GM18508 (cell line): ENCODE data around the gene CALU.

Experiments
- ATAC-seq: cut with Tn5 transposase; IDR thresholded peaks from one replicate; pipeline ENCODE4 v1.9.1; 2021; ENCODE audit warnings: moderate number of reproducible peaks; ENCODE audit not compliant: insufficient read depth, unreplicated experiment

Gene CALU

DNA sequence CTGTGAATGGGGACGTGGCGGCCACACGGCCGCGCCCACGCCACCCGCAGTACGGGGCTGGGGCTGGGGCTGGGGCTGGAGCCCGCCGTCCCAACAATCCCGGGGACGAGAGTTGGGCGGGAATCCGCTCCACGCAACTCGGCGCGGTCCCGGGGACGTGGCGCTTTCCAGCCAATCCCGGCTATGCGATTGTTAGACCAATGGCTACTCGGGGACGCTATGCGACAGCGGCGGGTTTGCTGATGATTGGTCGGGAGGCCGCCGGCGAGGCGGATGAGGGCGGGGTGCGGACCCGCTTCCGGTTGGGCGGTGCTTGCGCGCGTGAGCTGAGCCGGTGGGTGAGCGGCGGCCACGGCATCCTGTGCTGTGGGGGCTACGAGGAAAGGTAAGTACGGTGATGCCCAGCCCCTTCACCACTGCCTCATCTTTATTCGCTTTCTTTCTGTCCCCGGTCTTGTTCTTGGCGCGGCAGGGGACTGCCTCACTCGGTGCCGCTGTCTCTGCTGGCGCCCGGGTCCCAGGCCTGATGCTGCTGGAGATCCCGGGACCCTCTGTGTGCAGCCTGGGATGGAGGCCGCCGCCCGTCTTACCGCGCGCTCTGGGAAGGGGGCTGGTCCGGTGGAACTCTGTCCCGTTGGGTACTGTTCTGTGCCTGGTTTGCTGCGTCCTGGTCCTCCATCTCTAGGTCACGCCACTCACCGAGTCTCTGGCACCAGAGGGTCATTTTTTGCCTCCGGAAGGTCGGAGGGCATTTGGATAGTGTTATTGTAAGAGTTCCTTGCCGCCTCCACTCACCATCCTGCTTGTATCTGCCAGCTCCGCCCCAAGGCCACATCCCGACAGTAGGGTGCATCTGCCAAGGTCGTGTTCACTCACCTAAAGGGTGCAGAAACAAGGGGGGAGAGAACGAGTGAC is at the start of gene CALU:
Gene CALU (plus strand): TSS at position 312 of the 915 bp plus-strand sequence. CDS start 9,225 bp downstream, outside the sequence.
- peak; percentile 90 for ATAC-seq

DNA sequence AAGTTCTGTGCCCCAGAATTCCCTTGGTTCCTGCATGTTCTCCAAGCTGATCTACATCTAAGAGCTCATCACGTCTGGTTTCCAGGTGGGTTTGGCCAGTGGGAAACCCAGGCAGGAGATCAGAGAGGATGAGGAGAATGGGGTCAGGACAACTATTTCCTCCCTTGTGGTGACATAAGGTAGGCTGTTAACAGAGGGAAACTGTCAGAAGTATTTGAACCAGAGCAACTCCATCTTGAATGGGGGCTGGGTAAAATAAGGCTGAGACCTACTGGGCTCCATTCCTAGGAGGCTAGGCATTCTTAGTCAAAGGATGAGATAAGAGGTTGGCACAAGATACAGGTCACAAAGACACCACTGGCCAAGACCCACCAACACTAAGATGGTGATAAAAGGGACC is 47.9 kb upstream of the CALU start:
- no peak for ATAC-seq

DNA sequence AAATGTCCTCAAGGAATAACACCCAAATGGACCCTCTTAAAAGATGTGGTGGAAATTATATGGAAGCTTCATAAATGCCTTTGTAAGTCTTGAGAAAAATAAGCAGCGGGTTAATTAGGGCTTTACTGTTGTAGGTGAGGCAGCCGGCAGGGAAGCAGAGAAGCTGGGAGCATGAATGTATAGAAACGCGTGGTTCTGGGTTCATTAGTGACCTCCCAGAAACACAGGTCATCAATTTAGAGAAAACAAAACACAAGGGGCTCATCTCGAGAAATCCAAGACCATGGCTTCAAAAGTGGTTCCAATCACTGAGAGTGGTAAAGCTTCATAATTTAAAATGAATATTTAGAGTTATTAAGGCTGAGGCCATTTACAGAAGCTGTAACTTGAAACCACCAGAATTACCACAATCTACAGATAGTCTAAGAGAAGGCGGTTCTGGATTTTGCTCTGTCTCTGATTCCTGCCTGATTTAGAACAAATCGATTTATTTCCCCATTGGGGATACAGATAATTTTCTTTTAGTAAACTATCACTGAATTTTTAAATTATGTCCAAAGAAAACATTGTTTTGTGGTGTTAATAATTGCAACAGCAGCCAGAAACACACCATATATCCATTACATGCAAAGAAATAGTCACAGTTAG is 46.4 kb upstream of the CALU start:
- no peak for ATAC-seq

DNA sequence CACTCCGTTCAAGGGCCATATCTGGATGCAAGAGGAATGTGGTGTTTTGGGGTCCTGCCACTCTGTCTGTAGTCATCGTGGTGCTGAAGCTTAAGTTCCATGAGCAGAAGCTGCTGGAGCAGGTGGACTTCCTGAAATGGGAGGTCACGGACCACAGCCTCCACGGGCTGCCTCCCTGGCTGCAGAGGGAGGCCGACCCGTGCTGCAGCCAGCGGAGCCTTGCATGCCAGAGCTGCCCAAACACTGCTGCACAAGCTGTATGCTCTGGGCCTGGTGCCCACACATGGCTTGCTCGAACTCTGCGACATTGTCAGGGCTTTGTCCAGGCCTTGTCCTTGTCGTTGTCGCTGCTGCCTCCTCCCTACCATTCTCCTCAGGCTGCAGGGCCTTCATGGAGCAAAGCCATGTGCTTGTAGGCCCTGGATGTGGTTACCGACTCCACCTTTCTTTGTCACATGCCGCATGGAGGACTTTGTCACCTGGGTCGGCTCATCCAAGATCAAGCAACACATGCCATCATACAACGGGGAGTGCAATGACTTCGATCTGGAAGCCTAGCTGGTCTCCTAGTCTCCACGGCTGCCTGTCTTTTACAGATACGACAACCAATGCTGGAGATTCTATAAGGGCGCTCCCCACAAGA is 45.7 kb upstream of the CALU start:
- ATAC-seq = no peak

DNA sequence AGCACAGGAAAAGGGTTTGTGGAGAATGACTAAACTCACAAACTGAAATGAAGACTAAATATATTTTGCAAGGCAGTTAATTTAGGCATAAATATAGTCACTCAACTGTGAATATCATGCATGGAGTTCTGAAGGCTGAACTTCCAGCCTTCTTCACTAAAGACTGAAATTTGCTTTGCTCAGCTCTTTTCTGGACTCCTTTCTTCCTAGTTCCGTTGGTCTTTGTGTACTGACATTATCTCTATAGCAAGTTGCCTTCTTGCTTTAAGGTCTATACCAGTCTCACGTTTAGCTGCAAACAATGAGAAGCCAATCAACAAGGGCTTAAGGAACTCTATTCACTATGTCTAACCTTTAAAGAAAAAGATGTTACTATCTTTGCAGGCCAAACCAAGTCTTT is 44.4 kb upstream of the CALU start:
- no peak for ATAC-seq

DNA sequence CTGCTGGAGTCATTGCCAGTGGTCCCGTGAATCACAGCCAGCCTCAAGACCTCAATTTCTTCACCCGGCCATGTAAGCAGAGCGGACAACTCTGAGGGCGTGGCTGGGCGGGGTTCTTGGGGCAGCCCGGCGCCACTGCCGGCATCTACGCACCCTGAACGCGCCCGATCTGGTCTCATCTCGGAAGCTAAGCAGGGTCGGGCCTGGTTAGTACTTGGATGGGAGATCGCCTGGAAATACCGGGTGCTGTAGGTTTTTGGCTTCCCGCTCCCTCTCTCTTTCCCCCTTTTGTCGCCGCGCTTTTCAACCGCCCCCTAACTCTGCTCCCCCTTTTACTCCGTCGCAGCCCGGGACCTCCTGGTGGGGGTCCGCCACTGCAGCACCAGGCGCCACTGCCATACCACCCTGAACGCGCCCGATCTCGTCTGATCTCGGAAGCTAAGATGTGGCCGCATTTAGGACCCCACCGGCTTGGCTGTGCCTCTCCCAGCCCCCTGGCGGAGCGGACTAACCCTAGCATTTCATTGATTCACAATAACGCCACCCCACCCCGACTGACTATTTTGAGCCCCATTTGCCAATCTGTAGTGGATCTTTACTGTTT is 41.8 kb upstream of the CALU start:
- no peak for ATAC-seq

DNA sequence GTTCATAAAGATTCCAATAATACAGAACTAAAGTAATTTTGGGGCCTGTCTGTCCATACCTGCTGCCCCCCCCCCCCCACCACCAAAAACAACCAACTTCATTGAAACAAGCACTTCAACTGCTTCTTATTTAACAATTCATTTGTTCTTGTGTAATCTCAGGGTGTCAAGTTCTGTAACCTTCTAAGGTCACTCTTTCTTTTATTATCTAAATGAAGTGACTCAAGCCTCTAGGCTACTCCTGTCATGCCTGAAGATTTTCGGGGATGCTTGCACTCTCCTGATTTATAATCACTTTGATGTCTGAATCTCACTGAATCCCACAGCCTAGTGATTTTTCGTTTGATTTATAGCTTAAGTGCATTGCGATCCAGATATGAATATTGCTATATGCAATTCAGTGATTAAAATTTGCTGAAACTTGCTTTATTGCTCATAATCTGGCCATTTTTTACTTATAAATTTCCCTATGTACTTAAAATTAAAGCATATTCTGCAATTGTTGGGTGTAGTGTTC is 39.9 kb upstream of the CALU start:
- ATAC-seq = no peak

DNA sequence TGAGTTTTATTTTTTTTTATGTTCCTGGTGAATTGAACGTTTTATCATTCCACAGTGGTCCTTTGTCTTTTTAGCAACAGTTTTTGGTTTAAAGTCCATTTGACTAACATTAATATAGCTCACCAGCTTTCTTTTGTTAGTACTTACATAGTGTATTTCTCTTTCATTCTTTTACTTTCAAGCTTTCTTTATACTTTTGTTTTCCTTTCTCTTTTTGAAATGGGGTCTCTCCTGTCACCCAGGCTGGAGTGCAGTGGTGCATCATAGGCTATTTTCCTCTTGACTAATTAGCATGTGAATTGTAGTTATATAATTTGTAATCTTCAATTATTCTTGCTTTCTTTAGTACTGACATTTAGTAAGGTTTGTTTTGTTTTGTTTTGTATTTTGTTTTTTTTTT is 39.3 kb upstream of the CALU start:
- ATAC-seq = no peak

DNA sequence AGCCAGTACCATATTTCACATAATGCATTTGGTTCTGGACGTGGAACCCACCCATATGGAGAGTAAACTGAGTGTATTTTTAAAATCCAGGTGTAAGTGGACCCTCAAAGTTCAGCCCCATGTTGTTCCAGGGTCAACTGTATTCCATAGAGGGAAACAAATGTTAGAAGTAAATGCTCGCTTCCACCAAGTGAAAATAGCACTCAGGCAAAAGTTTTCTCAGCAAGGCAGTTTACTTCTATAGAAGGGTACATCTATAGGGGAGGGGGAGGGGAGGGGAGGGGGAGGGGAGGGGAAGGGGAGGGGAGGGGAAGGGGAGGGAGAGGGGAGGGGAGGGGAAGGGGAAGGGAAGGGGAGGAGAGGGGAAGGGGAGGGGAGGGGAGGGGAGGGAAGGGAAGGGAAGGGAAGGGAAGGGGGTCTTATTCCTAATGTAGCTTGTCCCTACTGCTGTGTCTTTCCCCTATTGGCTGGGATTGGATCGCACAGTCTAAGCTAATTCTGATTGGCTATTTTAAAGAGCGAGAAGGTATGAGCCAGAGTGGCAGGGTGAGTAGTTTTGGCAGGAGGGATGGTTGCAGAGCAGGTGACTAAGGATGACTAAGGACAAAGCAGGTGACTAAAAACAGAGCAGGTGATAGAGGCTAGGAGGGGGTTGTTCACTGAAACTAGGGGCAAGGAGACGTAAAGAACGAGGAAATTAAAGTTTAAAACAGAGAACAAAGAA is 37.9 kb upstream of the CALU start:
- ATAC-seq = no peak

DNA sequence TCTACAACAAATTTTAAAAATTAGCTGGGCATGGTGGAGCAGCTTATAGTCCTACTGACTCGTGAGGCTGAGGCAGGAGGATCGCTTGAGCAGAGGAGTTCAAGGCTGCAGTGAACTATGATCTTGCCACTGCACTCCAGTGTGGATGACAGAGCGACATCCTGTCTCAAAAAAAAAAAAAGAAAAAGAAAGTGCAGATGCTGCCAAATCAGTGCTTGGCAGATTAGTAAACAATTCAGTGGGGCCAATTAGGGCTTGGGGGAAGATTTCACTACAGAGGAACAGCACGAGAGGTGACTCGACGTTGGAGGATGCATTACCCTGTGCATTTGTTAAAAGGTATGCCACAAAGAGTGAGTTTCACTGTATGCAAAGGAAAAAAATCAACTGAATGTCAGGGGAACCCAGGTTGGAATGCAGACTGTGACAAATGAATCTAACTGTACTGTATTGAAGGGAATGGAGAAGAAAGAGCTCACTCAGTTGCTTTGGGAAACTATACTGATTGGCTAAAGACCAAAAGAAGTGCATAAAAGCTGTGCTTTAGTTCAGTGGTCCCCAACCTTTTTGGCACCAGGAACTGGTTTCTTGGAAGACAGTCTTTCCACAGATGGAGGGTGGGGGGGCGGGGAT is 35.4 kb upstream of the CALU start:
- ATAC-seq = no peak

DNA sequence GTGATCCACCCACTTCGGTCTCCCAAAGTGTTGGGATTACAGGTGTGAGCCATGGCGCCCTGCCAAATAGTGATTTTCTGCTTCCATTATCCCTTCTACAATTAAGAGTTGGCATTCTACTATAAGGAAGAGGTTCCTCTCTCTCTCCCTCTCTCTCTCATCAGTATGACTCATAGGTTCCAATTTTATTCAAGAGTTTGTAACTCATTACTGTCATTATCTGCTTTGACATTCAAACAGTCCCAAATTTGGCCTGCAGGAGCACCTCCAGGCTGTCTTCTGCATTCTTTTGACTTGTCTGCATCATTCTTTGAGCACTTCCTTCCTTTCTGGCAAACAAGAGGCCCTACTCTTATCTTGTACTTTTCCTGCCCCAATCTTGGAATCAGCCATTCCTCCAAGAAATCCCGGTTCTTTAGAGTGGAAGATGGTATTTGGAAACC is 33.2 kb upstream of the CALU start:
- ATAC-seq = no peak

DNA sequence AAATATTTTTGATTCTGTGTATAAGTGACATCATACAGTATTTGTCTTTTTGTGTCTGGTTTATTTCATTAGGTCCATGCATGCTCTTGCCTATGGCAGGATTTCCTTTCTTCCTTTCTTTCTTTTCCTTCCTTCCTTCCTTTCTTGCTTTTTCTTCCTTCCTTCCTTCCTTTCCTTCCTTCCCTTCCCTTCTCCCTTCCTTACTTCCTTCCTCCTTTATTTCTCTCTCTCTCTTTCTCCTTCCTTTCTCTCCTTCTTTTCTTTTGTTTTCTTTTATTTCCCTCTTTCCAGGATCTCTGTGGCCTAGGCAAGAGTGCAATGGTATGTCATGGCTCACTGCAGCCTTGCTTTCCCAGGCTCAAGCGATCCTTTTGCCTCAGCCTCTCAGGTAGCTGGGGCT is 31.4 kb upstream of the CALU start:
- no peak for ATAC-seq

DNA sequence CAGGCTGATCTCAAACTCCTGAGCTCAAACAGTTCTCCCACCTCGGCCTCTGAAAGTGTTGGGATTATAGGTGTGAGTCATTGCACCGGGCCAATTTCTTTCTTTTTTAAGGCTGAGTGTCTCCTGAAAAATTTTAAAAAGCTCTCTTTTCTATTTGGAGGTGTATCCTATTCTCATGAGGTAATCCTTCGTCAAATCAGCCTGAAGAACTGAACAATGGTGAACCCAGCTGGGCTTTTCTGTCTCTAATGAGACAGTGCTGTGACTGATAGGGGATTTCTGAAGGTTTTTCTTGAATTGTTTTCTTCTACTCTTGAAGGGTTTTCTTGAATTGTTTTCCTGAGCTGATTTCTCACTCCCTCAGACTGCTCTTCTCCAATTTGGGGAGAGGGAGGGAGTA is 30.9 kb upstream of the CALU start:
- no peak for ATAC-seq

DNA sequence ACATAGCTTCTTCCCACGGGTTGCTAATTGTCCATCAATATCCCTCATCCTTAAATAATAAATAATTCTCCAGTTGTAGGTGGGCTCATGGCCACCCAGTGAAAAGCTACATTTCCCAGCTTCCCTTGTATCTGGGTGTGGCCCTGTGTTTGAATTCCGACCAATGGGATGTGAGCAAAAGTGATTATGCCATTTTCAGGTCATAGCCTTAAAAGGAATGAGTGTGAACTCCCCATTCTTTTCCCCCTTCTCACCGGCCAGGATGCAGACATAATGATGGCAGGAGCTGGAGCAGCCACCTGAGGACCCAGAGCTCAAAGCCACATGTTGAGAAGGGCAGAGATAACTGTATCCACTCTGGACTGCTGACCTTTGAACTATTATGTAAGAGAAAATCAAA is 30.3 kb upstream of the CALU start:
- no peak for ATAC-seq

DNA sequence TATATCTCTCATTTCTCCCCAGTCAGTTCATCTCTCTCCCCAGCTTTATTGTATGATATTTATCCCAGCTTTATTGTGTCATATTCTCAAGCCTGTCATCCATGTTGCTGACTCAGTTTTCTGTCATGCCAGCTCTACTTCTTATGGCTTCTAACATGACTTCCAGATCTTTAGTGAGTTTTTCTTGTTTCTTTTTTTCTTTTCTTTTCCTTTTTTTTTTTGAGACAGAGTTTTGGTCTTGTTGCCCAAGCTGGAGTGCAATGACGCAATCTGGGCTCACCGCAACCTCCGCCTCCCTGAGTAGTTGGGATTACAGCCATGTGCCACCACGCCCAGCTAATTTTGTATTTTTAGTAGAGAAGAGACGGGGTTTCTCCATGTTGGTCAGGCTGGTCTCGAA is 28.7 kb upstream of the CALU start:
- ATAC-seq = no peak

DNA sequence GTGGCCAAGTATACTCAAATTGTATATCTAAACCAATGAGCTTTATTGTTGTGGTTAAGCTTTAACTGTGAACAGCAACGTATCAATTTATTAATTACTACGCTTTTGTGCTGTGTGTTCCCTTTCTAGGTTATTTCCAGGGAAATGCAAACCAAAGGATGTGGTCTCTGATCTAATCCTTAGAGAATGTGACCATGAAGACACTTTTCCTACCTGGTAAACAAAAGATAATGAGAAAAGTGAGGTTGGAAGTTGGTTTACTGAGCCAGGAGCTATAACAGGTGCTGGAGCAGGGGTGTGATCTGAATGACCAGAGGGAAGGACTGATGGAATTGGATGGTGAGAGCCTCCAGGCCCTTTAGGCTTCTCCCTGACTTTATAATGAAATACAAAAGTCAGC is 25.4 kb upstream of the CALU start:
- no peak for ATAC-seq

DNA sequence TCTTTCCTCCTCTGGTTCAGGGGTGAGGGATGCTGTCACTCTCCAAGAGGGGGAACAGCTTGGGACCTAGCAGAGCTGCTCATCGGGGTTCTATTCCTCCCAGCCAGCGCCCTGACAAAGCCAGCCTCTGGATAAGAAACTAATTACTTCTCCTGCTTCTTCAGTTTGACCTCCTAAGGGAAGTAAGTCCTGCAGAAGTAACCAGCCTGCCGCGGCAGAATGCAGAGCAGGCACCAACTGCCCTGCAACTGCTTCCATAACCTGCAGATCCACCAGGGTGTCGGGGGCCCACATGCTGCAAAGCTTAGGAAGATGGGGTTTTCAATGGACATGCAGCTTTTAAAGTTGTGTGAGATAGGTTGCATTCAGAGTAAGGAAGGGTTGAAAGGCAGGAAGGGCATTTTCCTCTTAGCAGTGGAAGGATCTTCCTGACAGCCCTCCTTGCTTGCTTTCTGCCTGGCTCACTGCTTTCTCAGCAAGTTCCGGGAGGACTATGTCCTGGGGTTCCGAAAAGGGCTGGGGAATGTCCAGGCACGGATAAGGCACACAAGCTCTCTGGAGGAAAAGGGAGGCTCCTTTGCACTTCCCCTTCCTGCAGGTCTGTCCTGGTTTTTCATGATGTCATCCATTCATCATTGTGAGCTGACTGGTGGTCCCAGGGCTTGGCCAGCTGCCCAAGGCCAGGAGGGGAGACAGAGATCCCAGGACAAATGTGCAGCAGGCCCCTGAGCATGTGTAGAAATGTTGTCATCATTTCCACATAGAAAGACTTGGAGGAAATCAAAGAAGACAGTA is 24.3 kb upstream of the CALU start:
- no peak for ATAC-seq

DNA sequence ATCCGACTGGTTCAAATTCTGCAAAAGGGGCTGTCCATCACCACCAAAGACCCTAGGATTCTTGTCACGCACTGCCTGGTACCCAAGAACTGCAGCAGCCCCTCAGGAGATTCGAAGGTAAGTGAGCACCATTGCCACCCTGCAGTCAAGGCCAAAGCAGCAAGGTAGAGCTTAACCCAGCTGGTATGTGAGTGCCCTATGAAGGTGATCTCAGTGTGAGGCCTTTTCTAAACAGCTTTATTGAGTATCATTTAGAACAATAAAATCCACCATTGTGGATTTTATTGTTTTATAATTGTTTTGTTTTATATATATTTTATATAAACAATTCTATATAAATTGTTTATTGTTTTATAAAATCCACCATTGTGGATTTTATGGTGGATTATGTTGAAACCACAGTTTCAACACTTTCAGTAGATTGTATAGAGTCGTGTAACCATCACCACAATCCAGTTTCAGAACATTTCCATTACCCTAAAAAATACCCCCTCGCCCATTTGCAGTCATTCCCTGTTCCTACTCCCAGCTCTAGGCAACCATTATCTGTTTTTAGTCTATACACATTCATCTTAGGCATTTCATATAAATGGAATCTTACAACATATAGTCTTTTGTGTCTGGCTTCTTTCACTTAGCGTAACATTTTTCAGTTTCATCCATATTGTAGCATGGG is 20.1 kb upstream of the CALU start:
- no peak for ATAC-seq
